Stomach (tissue), 9 donors: ENCODE measurements around the gene SEMA5A. TPM values are rescaled to one million over a fixed set of nuclear protein-coding genes. Genes with fewer than 3 reads are reported as not detected.

Experiments
- DNase-seq, 2 donors: peaks; one replicate each; pipeline versions ENCODE4 v3.0.0 to v3.0.0-alpha.2; 2013 to 2019
- H3K27ac ChIP-seq, 5 donors: fragments of 200-600 bp in 4 of 5; sonication (generic) in 4 of 5; one replicate each; pipeline ENCODE4 v1.5.1; 2013 to 2019; ENCODE audit warnings: mild to moderate bottlenecking in 1 of 5, moderate library complexity in 1 of 5
- H3K27me3 ChIP-seq, 3 donors: fragments of 200-600 bp; sonication (generic); one replicate each; pipeline ENCODE4 v1.5.1; 2017 to 2019; ENCODE audit warnings: mixed run types in 1 of 3
- H3K36me3 ChIP-seq, 4 donors: fragments of 200-600 bp; sonication (generic); 1 replicate in 3 of 4; 2 replicates in 1 of 4; pipeline ENCODE4 v1.5.1; 2016 to 2019
- H3K4me1 ChIP-seq, 4 donors: fragments of 200-600 bp; sonication (generic); one replicate each; pipeline ENCODE4 v1.5.1; 2016 to 2019
- H3K4me3 ChIP-seq, 4 donors: fragments of 200-600 bp; sonication (generic) in 3 of 4; one replicate each; pipeline ENCODE4 v1.5.1; 2016 to 2019; ENCODE audit warnings: mild to moderate bottlenecking in 1 of 4
- H3K9me3 ChIP-seq, 4 donors: fragments of 200-600 bp; sonication (generic); one replicate each; pipeline ENCODE4 v1.5.1; 2016 to 2019
- CTCF ChIP-seq, 7 experiments: fragments of 450-650 bp in 4 of 7; fragments of 200-600 bp in 3 of 7; sonication (generic) in 3 of 7; IDR thresholded peaks; one replicate each; pipeline ENCODE4 v1.5.1; 2016 to 2019; ENCODE audit warnings: antibody characterized with exemption in 7 of 7, control low read depth in 2 of 7, mild to moderate bottlenecking in 1 of 7
- EP300 ChIP-seq: sonication (generic); formaldehyde crosslinking; IDR thresholded peaks from one replicate; pipeline ENCODE4 v1.6.1; 2017; ENCODE audit warnings: antibody characterized with exemption
- POLR2A ChIP-seq, 4 donors: fragments of 450-650 bp; IDR thresholded peaks; one replicate each; pipeline ENCODE4 v1.6.1; 2016; ENCODE audit warnings: antibody characterized with exemption in 4 of 4, control low read depth in 2 of 4, mild to moderate bottlenecking in 1 of 4, moderate library complexity in 1 of 4
- POLR2AphosphoS5 ChIP-seq, 3 donors: sonication (generic); formaldehyde crosslinking; IDR thresholded peaks; one replicate each; pipeline ENCODE4 v1.6.1; 2016; ENCODE audit warnings: antibody characterized with exemption in 3 of 3
- WGBS, 5 donors: extraction: QIAGEN DNeasy Blood & Tissue Kit in 3 of 5; methylation state at CpG; one replicate each; pipeline versions ENCODE4 v1.1.5 to v1.1.7; 2013 to 2018; 5-methylcytosine and 5-hydroxymethylcytosine counted together
- intact Hi-C: fragments of 100-400 bp; cut with DNase I; formaldehyde crosslinking; loops from one replicate; pipeline ENCODE4 v1.15.1; 2023; ENCODE audit warnings: low total_unique reads
- polyA plus RNA-seq, 3 donors: library from polyadenylated mRNA; stranded (reverse); fragments of 200-250 nt; gene quantifications; one replicate each; pipeline ENCODE4 v1.2.3, GENCODE V29; 2013
- total RNA-seq, 5 donors: library from RNA; depleted of rRNA; stranded (reverse); fragments of >200 nt; gene quantifications; one replicate each; pipeline versions ENCODE4 v1.1.0 to v1.2.3, GENCODE V29; 2014 to 2016
- donor health status: healthy with polysubstance abuse.
- donor health status: Bipolar disorder and iron deficiency.
- donor health status: healthy.

The SEMA5A gene
- total and polyA plus RNA-seq, 8 donors = 0.62 to 26.4 (median 3.2) TPM

GRCh38 chr5:9251379-9251980, 294.4 kb downstream of the SEMA5A start:
- Histone ChIP-seq H3K27ac (no peak overlapping the region), H3K4me1 (no peaks in the 10 kb centered on the region), H3K4me3 (no peak overlapping the region), H3K9me3 (no peaks in the 10 kb centered on the region), H3K36me3 (no peaks in the 10 kb centered on the region), H3K27me3 (no peaks in the 10 kb centered on the region)
- no peak for TF ChIP-seq CTCF (IDR thresholded peaks at IDR 0.05)
- 60 to 89% (median 85%) methylated on average over 2 of the region's 2 CpGs for WGBS, 5 donors
- intact Hi-C loops = no loop called here
- no peak for DNase-seq

GRCh38 chr5:9249231-9249630, 296.6 kb downstream of the SEMA5A start:
- Histone ChIP-seq H3K4me3 (no peak overlapping the region), H3K9me3 (no peaks in the 10 kb centered on the region), H3K27me3 (no peaks in the 10 kb centered on the region), H3K4me1 (no peaks in the 10 kb centered on the region), H3K36me3 (no peaks in the 10 kb centered on the region), H3K27ac (no peak overlapping the region)
- no peak for DNase-seq
- TF ChIP-seq EP300 = no peak
- TF ChIP-seq CTCF (IDR thresholded peaks at IDR 0.05) = no peak
- TF ChIP-seq POLR2A (IDR thresholded peaks at IDR 0.05) = no peak
- no peak for TF ChIP-seq POLR2AphosphoS5 (IDR thresholded peaks at IDR 0.05)
- intact Hi-C loops = no loop called here
- 77 to 89% (median 80%) methylated on average over 3 of the region's 3 CpGs for WGBS, 5 donors

GRCh38 chr5:9245071-9245470, 300.8 kb downstream of the SEMA5A start:
- 84 to 91% (median 87%) methylated on average over 3 of the region's 3 CpGs for WGBS, 5 donors
- Histone ChIP-seq H3K36me3 (no peaks in the 10 kb centered on the region), H3K4me3 (no peak overlapping the region), H3K27me3 (no peaks in the 10 kb centered on the region), H3K9me3 (no peaks in the 10 kb centered on the region), H3K4me1 (no peaks in the 10 kb centered on the region), H3K27ac (no peak overlapping the region)
- no peak for DNase-seq
- TF ChIP-seq CTCF (IDR thresholded peaks at IDR 0.05) = no peak
- no peak for TF ChIP-seq POLR2A (IDR thresholded peaks at IDR 0.05)
- no peak for TF ChIP-seq EP300
- TF ChIP-seq POLR2AphosphoS5 (IDR thresholded peaks at IDR 0.05) = no peak
- intact Hi-C loops = no loop called here

- H3K27me3 ChIP-seq = no peaks in the 10 kb centered on the region
- no peaks in the 10 kb centered on the region for H3K36me3 ChIP-seq
- no peak overlapping the region for H3K4me3 ChIP-seq
- TF ChIP-seq EP300 (no peak), POLR2AphosphoS5 (IDR thresholded peaks at IDR 0.05) (no peak), CTCF (IDR thresholded peaks at IDR 0.05) (no peak), POLR2A (IDR thresholded peaks at IDR 0.05) (no peak)
- H3K4me1 ChIP-seq = no peaks in the 10 kb centered on the region
- no peaks in the 10 kb centered on the region for H3K9me3 ChIP-seq
- H3K27ac ChIP-seq = no peak overlapping the region
- DNase-seq = no peak
- intact Hi-C loops = no loop called here
- WGBS, 5 donors = 59 to 73% (median 72%) methylated on average over 4 of the region's 4 CpGs
Measured at GRCh38 chr5:9244417-9244816, 301.5 kb downstream of the SEMA5A start.
